HG02840 (cell line): ENCODE measurements around the gene CIB2.

Source experiments
- ATAC-seq: cut with Tn5 transposase; IDR thresholded peaks from one replicate; pipeline ENCODE4 v1.9.1; 2021; ENCODE audit warnings: mild to moderate bottlenecking, moderate library complexity, moderate number of reproducible peaks; ENCODE audit not compliant: unreplicated experiment, low FRiP score

CIB2 gene

GRCh38 chr15:78070049-78070700 is 61.1 kb downstream of the CIB2 start:
- ATAC-seq, result no peak

- no peak for ATAC-seq
Observed at GRCh38 chr15:78069462-78070029, 61.7 kb downstream of the CIB2 start.

GRCh38 chr15:78069052-78069414 is 62.2 kb downstream of the CIB2 start:
- ATAC-seq, result no peak

- no peak for ATAC-seq
Observed at GRCh38 chr15:78067328-78068228, 63.7 kb downstream of the CIB2 start.

- peak; percentile 44 for ATAC-seq
Observed at GRCh38 chr15:78065973-78066946, 65.0 kb downstream of the CIB2 start.

GRCh38 chr15:78065284-78065872 is 65.9 kb downstream of the CIB2 start:
- ATAC-seq, result no peak

GRCh38 chr15:78064544-78064943 is 66.7 kb downstream of the CIB2 start:
- no peak for ATAC-seq

- ATAC-seq, result no peak
Observed at GRCh38 chr15:78063970-78064385, 67.3 kb downstream of the CIB2 start.

- ATAC-seq, result no peak
Observed at GRCh38 chr15:78063217-78063616, 68.0 kb downstream of the CIB2 start.

- ATAC-seq, result peak; percentile 43
Observed at GRCh38 chr15:78061963-78062427, 69.2 kb downstream of the CIB2 start.

GRCh38 chr15:78060232-78060631 is 71.0 kb downstream of the CIB2 start:
- no peak for ATAC-seq

GRCh38 chr15:78059110-78059839 is 72.0 kb downstream of the CIB2 start:
- ATAC-seq, result no peak

GRCh38 chr15:78058401-78058935 is 72.8 kb downstream of the CIB2 start:
- ATAC-seq, result no peak

- no peak for ATAC-seq
Observed at GRCh38 chr15:78057803-78058202, 73.4 kb downstream of the CIB2 start.

GRCh38 chr15:78056714-78057269 is 74.5 kb downstream of the CIB2 start:
- no peak for ATAC-seq

- ATAC-seq, result no peak
Observed at GRCh38 chr15:78055919-78056713, 75.1 kb downstream of the CIB2 start.

- ATAC-seq, result no peak
Observed at GRCh38 chr15:78054966-78055365, 76.3 kb downstream of the CIB2 start.
